Measurements from ENCODE around the gene KLK14.
A peak's percentile ranks its signal among the peaks of the same experiment; 100 is the strongest.

KLK14 gene

DNA sequence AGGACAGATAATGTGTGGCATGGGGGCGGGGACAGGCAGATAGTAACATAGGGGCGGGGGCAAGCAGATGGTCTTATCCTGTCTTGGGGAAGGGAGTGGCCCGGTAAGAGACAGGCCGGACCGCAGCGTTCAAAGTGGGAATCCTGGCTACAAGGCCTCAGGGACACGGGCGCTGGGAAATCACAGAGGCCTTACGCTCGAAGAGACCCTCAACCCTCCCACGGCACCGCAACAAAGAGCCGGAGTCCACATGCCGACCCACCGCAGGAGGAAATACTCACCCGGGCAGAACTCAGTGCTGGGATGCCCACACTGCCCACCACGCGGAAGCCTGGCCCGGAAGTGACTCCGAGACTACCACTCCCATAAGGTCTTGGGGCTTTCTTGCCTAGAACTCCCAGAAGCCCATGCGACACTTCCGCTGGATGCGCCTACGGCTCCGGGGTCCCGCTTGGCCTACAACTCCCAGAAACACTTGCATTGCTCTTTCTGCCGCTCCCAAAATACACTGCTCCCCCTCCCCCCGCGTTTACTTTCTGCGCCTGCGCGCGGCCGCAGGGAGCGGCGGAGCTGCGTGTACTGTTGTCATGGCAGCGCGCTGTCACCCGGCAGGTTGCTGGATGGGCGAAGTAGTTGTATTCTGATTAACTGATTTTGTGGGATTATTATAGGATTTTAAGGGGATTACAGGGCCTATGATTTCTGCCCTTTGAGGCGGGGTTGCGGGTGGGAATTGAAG, 25.5 kb upstream of the KLK14 start, which contains the start of gene CTU1:
Gene CTU1, minus strand, starts transcription at position 344 of the 739 bp plus-strand sequence. CDS start 3,840 bp downstream, outside the sequence.
- peak; percentile 98 for DNase-seq (ENCODE audit: low read depth)

DNA sequence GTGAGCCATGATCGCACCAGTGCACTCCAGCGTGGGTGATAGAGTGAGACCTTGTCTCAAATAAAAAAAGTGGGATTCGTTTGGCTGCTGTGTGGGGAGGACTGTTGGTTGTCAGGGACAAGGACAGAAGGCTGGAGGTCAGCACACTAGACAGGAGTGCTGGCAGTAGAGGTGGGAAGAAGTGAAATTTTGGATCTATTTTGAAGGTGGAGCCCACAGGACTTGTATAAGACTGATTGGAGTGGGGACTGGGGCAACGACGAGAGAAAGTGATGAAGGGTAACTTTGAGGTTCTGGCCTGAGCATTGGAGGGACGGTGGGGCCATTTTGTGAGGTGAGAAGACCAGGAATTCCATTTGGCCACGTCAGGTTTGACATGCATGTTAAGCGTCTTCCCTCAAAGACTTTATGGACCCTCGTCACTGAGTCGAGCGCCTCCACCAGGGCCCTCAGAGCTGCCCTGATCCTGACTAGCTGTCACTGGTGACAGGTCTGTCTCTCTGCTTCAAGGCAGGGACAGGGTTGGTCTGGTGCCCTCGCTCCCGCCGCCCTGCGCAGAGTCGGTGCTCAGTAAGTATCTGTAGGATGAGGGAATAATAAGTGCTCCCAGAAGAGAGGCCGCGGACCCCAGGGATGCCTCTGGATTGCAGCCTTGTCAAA, 24.8 kb upstream of the KLK14 start:
- no peak for DNase-seq (ENCODE audit: low read depth)

DNA sequence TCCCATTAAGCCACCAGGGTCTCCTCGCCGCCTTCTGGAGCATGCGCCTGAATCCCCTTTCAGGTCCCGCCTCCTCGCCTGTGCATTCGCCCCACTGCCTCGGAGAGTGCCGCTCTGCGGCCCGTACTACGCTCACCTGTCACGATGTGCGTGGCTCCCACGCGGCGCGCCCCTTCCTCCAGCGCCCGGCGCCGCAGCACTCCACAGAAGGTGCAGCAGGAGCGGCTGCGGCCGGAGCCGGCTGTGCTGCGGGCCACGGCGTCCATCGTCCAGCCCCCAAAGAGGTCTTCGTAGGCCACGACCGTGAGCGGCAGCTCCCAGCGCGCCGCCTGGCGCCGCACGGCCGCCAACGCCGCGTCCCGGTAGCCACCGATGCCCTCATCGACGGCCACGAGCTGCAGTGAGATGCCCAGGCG, 21.2 kb upstream of the KLK14 start:
- DNase-seq (ENCODE audit: low read depth) = no peak

DNA sequence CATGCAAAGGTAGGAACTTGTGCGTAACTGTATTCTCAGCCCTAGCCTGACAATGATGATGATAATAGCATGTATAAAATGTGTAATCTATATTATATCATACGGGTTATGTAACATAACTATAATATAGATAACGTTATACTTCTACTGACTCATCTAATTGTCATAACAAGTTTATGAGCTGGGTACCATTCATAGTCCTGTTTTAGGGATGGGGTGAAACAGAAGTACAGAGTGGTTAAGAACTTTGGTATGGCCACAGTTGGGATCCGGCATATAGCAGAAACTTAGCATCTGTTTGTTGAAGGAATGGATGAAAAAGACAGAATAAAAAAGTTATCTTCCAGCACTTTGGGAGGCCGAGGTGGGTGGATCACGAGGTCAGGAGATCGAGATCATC, 20.3 kb upstream of the KLK14 start:
- no peak for DNase-seq (ENCODE audit: low read depth)

DNA sequence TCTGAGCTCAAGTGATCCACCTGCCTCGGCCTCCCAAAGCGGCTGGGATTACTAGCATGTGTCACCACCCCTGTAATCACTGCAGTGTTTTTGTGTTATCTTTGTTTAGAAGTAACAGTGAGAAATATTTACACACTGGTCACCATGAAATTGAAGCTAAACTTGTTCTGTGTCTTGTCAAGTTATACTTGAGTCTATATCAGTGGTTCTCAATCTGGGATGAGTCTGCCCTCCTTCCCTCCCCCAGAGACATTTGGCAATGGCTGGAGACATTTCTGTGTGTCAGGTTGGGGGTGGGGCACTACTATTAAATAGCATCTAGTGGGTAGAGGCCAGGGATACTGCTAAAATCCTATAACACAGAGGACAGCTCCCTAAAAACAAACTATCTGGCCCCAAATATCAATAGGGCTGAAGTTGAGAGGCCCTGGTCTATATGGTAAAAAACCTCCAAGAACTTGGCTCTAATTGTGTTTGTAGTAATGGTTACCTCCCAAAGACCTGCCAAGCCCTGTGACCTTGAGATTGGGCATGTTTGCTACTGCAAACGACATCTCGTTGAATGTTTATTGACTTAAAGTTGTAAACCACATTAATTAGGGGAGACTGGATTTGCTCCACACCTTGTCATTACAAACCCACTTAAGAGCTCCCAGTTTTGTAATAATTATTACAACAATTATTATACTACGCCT, 18.6 kb upstream of the KLK14 start:
- DNase-seq (ENCODE audit: low read depth) = no peak

DNA sequence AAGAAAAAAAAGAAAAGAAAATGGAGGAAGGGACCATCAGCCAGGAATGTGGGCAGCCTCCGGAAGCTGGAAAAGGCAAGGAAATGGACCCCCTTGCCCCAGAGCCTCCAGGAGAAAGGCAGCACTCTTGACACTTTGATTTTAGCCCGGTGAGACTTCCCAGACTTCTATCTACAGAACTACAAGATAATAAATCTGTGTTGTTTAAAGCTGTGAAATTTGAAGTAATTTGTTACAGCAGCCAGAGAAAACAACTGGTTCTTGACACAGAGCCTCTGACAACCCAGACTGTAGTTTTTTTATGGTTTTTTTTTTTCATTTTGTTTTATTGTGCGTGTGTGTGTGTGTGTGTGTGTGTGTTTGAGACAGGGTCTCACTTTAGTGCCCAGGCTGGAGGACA, 17.9 kb upstream of the KLK14 start:
- DNase-seq (ENCODE audit: low read depth) = no peak

DNA sequence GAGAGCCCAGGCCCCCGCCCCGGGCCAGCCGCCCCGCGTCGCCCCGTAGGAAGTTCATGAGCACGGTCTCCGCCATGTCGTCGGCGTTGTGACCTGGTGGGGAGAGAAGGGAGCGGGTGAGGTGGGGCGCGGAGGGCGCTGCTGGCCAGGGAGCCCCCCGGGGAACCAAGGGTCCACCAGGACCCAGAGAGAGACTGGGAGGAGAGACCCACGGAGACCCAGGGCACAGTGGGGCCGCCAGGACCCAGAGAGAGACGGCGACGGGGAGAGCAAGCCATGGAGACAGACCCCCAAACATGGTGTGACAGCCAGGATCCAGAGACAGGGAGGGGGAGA, 16.3 kb upstream of the KLK14 start:
- no peak for DNase-seq (ENCODE audit: low read depth)

DNA sequence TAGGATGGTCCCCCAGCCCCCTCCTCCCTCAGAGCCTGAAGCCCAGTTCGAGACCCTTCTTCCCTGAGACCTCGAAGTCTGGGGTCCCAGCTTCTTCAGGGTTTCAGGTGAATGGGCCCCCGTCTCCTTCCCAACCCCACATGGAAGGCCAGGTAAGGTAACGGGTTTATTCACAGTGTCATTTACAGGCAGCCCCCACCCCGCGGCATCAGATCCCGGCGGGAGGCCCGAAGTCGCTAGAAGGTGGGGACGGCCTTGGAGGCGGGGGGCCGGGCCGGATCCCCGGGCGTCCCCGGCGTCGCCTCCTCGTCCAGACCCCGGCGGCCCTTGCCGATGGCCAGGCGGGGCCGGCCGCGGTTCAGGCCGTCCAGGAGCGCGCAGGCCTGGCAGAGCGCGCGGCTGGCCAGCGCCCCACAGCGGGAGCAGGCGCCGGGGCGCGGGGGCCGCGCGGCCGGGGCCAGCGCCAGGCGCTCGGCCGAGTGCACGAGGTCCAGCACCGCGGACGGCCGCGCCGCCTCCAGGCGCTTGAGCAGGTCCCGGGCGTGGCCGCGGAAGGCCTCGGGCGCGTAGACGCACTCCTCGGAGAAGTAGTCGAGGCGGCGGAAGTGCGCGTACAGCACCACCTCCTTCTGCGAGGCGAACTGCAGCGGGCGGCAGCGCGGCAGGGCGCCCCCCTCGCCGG, 15.8 kb upstream of the KLK14 start:
- DNase-seq (ENCODE audit: low read depth) = peak; percentile 13

DNA sequence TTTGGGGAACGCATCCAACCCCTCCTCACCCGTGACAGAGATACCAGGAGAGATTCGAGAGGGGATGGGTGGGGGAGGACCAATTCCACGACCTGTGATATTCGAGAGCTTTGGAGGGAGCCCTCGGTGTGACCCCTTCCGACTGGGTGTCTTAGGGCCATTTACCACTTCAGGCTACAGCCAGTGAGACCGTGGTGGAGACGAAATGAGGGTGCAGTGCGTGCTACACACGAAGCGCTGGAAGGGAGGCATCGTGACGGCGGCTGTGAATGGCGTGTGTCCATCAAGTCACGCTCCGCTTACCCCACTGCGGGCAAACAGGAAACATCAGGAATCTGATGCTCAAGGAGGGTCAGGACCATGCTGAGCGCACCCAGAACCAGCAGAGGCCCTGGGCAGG, 15.1 kb upstream of the KLK14 start:
- no peak for DNase-seq (ENCODE audit: low read depth)

DNA sequence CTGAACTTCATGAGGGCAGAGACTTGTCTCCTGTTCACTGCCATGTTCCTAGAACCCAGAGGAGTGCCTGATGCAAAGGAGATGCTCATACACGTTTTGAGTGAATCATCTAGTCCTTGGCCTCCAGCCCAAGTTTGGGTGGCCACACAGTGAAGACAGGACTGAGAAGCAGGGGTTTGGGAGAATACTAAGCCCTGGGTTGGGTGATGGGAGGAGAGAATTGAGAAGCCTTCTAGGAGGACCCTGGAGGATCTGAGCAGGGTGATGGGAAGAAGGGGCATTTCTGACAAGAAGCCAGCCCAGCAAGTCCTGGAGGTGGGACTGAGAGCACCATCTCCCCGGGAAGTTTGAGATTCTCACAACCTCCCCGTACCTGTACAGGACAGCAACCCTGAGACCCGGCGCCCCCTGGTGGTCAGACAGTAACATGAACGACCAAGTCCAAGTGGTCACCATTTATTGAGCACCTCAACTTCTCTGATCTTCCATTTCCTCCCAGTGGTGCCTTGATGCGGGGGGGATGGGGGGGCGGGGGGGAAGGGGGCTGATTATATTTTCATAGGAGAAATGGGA, 14.6 kb upstream of the KLK14 start:
- DNase-seq (ENCODE audit: low read depth) = peak; percentile 49

DNA sequence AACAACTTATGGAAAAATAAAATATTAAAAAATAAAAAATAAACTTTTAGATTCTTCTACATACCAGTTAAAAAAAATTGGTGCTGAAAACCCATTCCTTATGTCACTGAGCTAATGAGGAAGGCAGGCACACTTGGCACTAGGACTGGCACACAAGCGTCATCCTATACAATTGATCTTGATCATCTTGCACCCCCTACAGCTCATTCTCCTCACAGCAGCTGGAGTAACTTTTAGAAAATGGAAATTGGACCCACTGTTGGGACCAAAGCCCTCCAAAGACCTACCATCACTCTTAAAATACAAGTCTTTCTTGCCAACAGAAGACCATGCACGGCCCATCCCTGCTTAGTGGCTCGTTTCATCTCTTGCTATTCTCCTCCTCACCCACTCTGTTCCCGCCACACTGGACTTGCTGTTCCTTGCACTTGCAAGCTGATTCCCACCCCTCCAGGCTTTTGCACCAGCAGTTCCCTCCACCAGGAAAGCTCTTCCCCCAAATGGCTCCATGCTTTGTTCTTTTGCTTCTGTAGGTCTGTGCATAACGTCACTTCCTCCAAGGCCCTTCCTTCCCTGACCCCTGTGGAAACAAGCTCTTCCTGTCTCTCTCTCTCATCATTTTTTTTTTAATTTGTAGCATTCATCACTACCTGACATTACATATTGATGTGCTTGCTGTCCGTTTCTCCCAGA, 13.9 kb upstream of the KLK14 start:
- no peak for DNase-seq (ENCODE audit: low read depth)

DNA sequence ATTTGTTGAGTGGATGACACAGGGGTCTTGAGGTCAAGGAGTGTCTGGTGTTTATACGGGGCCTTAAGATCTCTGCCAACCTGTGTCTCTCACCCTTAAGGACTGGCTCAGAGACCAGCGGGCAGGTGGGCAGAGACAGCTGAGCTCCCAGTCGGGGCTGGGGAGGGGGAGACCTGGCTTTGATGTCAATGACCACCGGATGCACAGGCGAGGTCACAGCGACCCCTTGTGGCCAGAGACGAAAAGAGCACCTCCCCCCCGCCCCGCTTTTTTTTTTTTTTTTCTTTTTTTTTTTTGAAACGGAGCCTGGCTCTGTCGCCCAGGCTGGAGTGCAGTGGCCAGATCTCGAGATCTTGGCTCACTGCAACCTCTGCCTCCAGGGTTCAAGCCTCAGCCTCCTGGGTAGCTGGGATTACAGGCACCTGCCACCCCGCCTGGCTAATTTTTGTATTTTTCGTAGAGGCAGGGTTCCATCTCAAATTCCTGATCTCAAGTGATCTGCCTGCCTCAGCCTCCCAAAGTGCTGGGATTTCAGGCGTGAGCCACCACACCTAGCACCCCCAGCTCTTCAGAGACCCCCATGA, 12.1 kb upstream of the KLK14 start:
- no peak for DNase-seq (ENCODE audit: low read depth)

DNA sequence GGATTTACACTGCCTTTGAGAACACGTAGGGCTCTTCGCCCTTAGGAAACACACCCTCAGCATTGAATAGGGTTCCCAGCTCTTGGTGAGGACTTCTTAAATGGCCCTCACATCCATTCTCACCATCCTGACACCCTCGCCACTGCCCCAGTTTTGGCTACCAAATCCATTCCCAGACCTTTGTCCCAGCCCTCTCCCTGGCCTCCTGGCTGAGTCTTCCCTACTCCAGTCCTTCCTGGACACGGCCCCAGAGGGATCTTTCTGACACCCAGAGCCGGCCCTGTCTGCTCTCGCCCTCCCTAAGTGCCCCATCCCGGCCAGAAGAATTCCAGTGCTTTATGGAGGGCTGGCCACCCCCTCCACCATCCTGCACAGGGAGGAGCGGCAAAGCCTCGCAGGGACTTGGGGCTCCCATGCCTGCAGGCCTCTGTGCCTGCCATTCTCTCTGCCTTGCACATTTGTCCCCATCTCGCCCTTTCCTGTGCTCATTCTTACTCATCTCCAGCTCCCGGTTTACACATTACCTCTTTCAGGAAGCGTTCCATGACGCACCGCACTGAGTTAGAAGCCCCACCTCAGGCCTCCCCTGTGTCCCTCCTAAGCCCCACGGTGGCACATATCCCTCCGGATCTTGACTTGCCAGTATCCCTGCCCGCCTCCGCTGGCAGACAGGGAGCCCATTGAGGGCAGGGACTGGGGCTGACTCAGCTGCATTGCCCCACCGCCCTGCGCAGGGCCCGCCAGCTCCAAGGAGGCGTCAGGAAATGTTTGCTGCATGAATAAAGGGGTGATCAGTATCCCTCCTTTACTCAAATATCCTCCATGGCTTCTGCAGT, 11.0 kb upstream of the KLK14 start:
- no peak for DNase-seq (ENCODE audit: low read depth)

DNA sequence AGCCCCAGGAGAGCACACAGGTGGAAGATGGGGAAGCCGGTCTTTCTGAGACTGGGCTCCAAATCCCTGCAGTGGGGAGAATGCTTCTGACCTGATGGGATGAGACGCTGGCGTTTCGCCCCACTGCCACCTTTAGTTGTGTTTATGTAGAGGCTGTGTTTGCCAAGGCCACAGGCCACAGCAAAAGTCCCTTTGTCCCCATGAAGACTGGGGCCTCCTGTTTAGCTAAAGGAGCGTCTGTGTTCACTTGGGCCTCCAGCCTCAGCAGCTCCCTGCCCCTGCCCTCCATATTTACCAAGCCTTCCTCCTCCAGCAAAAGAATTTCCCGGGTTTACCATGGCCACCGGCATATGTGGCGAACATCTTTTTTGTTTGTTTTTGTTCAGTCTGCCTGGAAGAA, 10.4 kb upstream of the KLK14 start:
- no peak for DNase-seq (ENCODE audit: low read depth)

DNA sequence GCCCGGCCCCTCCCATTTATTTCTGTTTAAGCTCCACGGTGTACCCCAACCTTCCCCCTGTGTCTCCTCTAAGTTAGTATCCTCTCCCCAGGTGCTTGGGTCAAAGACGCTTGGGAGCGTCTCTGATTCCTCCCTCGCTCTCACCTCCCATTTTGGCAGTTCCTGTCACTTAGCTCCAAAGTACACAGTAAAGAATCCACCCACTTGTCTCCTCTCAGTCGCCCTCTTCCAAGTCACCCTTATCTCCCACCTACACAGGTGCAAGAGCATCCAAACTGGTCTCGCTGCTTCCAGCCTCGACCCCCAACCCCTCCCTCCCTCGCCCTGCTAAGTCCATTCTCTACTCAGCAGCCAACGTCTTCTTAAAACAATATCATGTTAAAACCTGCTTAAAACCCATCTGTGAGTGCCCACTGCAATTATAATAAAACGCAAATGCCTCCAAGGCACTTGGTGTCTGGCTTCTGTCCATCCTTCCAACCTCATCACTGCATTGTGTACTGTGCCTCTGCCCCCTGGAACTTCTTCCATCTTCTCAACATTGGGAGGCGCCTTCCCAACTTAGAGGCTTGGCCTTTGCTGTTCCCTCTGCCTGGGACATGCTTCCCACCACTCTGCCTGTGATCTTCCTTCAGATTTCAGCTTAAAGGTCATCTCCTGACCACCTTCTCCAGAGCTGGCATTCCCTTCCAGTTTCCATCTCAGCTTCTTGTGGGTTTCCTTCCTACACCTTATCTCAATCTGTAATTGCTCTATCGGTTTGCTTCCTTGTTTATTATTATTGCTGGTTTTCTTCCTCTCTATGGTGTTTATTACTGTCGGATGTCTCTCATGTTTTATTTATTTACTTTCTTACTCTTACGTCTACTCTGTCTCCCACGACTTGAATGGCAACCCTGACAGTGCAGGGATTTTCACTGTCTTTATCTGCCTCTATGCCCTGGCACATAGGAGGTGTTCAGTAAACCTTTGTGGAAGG, 9.5 kb upstream of the KLK14 start:
- no peak for DNase-seq (ENCODE audit: low read depth)

DNA sequence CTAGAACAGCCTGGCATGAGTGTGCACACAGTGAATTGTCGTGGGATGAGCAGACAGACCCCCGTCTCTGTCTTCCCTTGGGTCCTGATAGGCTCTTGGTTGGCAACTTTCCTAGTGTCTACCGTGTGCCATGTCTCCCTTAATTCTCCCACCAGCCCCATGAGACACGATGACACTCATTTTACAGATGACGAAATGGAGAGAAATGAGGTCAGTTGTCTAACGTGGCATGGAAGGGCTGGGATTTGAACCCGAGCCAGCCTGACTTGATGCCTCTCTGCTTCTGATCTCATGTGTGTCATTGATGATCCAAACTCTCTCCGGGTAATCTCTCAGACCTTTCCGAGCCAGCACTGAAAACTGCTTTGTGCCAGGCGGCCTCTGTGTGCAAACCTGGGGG, 8.4 kb upstream of the KLK14 start:
- no peak for DNase-seq (ENCODE audit: low read depth)

DNA sequence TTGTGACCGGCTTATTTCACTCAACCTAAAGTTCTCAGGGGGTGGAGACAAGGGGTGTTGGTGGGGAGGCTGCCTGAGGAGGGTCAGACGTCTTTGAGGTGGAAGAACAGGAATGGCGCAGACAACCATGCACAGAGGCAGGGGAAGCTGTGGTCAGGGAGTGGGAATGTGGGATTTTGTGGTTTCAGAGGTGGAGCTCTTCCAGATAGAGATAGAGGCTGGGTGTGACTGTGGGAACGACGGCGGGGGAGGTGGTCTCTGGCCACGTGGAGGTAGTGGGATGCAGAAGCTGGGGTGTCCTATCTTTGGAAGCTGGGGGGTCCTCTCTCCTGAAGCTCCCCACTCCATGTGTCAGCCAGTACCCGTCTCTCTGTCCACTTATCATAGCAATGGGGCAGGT, 7.8 kb upstream of the KLK14 start:
- no peak for DNase-seq (ENCODE audit: low read depth)

DNA sequence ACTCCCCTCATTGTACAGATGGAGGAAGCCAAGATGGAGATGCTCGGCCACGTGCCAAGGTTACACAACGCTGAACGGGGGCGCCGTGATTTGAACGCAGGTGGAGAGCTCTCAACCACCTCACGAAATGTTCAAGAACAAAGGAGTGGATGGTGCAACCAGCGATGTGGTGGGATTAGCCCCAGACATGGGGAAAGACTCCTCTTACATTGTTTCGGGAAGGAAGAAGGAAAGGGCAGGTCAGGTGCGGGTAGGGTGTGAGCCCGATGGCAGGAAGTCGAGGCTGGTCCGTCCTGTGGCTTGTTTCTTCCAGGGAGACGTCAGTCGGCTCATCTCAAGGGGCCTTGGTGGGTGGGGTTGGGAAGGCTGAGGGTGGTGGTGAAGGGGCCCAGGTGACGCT, 7.1 kb upstream of the KLK14 start:
- no peak for DNase-seq (ENCODE audit: low read depth)

DNA sequence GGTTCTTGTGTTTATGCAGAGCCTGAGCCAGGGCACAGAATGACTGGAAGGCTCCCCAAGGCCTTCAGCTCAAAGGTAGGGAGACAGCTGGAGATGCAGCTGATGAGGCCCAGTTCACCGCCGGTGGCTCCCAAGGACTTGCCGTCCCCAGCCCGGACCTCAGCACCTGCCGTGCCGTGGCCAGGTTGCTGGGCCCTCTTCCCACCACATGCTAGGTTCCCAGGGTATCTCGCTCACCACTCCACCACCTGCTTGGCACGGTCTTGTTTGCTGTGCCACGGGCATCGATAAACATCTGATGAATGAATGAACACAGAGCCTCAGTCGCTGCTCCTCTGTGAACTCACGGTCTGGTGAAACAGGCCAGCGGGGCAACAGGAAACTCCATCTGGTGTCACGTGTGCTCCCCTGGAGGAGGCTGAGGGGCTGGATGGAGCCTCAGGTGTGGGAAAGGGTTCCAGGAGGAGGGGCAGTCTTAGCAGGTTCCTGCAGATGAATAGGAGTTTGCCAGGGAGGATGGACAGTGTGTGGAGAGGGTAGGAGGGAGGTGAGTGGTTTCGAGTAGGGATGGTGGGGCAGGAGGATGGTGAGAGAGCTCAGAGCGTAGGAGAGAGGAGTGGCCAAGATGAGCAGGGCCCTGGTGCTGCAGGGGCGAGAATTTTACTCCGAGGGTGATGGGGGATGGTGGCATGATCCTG, 3.6 kb upstream of the KLK14 start:
- DNase-seq (ENCODE audit: low read depth) = no peak
